DND-41 (cell line): ENCODE data around the gene STAT4.

Source experiments
- ATAC-seq: fragments of 200-7000 bp; cut with Tn5 transposase; 3 replicates; pipeline ENCODE4 v1.9.1; 2021; ENCODE audit warnings: low read depth; ENCODE audit not compliant: insufficient read depth
- DNase-seq: peaks from one replicate; pipeline ENCODE4 v3.0.0-alpha.2; 2020
- H2AFZ ChIP-seq: 2 replicates; pipeline ENCODE4 v1.6.0; 2012; ENCODE audit warnings: low read depth, low read length
- H3K27ac ChIP-seq: 2 replicates; pipeline ENCODE4 v1.5.1; 2012; ENCODE audit warnings: low read length, inconsistent platforms
- H3K27me3 ChIP-seq: fragments of 200-600 bp; sonication (generic); 2 replicates; pipeline ENCODE4 v1.6.0; 2012; ENCODE audit warnings: low read length, mild to moderate bottlenecking, inconsistent platforms; ENCODE audit not compliant: insufficient read depth, poor library complexity
- H3K36me3 ChIP-seq: 2 replicates; pipeline ENCODE4 v1.5.1; 2012; ENCODE audit warnings: low read length, inconsistent platforms; ENCODE audit not compliant: insufficient read depth
- H3K4me1 ChIP-seq: 2 replicates; pipeline ENCODE4 v1.5.1; 2012; ENCODE audit warnings: mild to moderate bottlenecking, low read length; ENCODE audit not compliant: insufficient read depth
- H3K4me2 ChIP-seq: 2 replicates; pipeline ENCODE4 v1.6.0; 2012; ENCODE audit warnings: mild to moderate bottlenecking, moderate library complexity, low read length, inconsistent platforms; ENCODE audit not compliant: insufficient read depth
- H3K4me3 ChIP-seq, 2 experiments: fragments of 200-600 bp in 1 of 2; shearing (Covaris generic) in 1 of 2; 2 replicates each; pipeline ENCODE4 v1.5.1; 2012 to 2016; ENCODE audit warnings: inconsistent platforms in 2 of 2, low read length in 2 of 2, mild to moderate bottlenecking in 2 of 2, low read depth in 1 of 2, moderate library complexity in 1 of 2
- H3K79me2 ChIP-seq: 2 replicates; pipeline ENCODE4 v1.6.0; 2012; ENCODE audit warnings: low read length, inconsistent platforms; ENCODE audit not compliant: insufficient read depth
- H3K9ac ChIP-seq: 2 replicates; pipeline ENCODE4 v1.6.0; 2012; ENCODE audit warnings: low read depth, mild to moderate bottlenecking, inconsistent platforms, low read length, moderate library complexity
- H3K9me3 ChIP-seq: 2 replicates; pipeline ENCODE4 v1.5.1; 2012; ENCODE audit warnings: low read length, moderate library complexity, mild to moderate bottlenecking, inconsistent platforms; ENCODE audit not compliant: insufficient read depth, severe bottlenecking
- H4K20me1 ChIP-seq: 2 replicates; pipeline ENCODE4 v1.6.0; 2012; ENCODE audit warnings: low read length; ENCODE audit not compliant: insufficient read depth
- CTCF ChIP-seq: IDR thresholded peaks from 2 replicates; pipeline ENCODE4 v1.5.1; 2012; ENCODE audit warnings: borderline replicate concordance, low read length, moderate library complexity, mild to moderate bottlenecking; ENCODE audit not compliant: poor library complexity, severe bottlenecking; ENCODE audit errors: extremely low read depth
- EZH2 ChIP-seq: IDR thresholded peaks from 3 replicates; pipeline ENCODE4 v1.6.1; 2012; ENCODE audit warnings: borderline replicate concordance, low read depth, mild to moderate bottlenecking, moderate library complexity, low read length, inconsistent platforms; ENCODE audit not compliant: severe bottlenecking

STAT4 gene

GRCh38 chr2:191001624-191002023 lies 149.2 kb downstream of the STAT4 start:
- no peaks in the 10 kb centered on the region for H3K79me2 ChIP-seq
- no peak for TF ChIP-seq CTCF
- TF ChIP-seq EZH2, result no peak
- H3K27me3 ChIP-seq, result no peaks in the 10 kb centered on the region
- DNase-seq (no peak), ATAC-seq (no peak)
- H3K4me2 ChIP-seq, result no peak overlapping the region
- peaks cover 97% of the 10 kb centered on the region for H3K36me3 ChIP-seq
- H3K9ac ChIP-seq, result no peak overlapping the region
- no peaks in the 10 kb centered on the region for H3K4me1 ChIP-seq
- no peaks in the 10 kb centered on the region for H4K20me1 ChIP-seq
- H3K4me3 ChIP-seq, result no peak overlapping the region
- no peak overlapping the region for H2AFZ ChIP-seq
- no peak overlapping the region for H3K27ac ChIP-seq
- H3K9me3 ChIP-seq, result no peaks in the 10 kb centered on the region

- ATAC-seq (no peak), DNase-seq (no peak)
- Histone ChIP-seq H2AFZ (no peak overlapping the region), H3K4me2 (no peak overlapping the region), H3K27ac (no peak overlapping the region), H3K79me2 (no peaks in the 10 kb centered on the region), H3K9me3 (no peaks in the 10 kb centered on the region), H4K20me1 (no peaks in the 10 kb centered on the region), H3K27me3 (no peaks in the 10 kb centered on the region), H3K36me3 (peaks cover 97% of the 10 kb centered on the region), H3K4me1 (no peaks in the 10 kb centered on the region), H3K4me3 (no peak overlapping the region), H3K9ac (no peak overlapping the region)
- no peak for TF ChIP-seq EZH2
- no peak for TF ChIP-seq CTCF
These were observed 149.8 kb downstream of the STAT4 start for GRCh38 chr2:191001032-191001431.

- TF ChIP-seq CTCF (no peak), EZH2 (no peak)
- Histone ChIP-seq H3K4me1 (no peaks in the 10 kb centered on the region), H3K4me2 (no peak overlapping the region), H3K4me3 (no peak overlapping the region), H2AFZ (no peak overlapping the region), H4K20me1 (no peaks in the 10 kb centered on the region), H3K79me2 (no peaks in the 10 kb centered on the region), H3K9ac (no peak overlapping the region), H3K36me3 (peaks cover 97% of the 10 kb centered on the region), H3K27ac (no peak overlapping the region), H3K9me3 (no peaks in the 10 kb centered on the region), H3K27me3 (no peaks in the 10 kb centered on the region)
- no peak for DNase-seq
- no peak for ATAC-seq
These were observed 150.7 kb downstream of the STAT4 start for GRCh38 chr2:190999949-191000665.
